Stomach (tissue), 9 donors: ENCODE measurements around the gene NSUN6. TPM values are rescaled to one million over a fixed set of nuclear protein-coding genes. Genes with fewer than 3 reads are reported as not detected.

Source experiments
- DNase-seq, 2 donors: peaks; one replicate each; pipeline versions ENCODE4 v3.0.0 to v3.0.0-alpha.2; 2013 to 2019
- H3K27ac ChIP-seq, 5 donors: fragments of 200-600 bp in 4 of 5; sonication (generic) in 4 of 5; one replicate each; pipeline ENCODE4 v1.5.1; 2013 to 2019; ENCODE audit warnings: mild to moderate bottlenecking in 1 of 5, moderate library complexity in 1 of 5
- H3K27me3 ChIP-seq, 3 donors: fragments of 200-600 bp; sonication (generic); one replicate each; pipeline ENCODE4 v1.5.1; 2017 to 2019; ENCODE audit warnings: mixed run types in 1 of 3
- H3K36me3 ChIP-seq, 4 donors: fragments of 200-600 bp; sonication (generic); 1 replicate in 3 of 4; 2 replicates in 1 of 4; pipeline ENCODE4 v1.5.1; 2016 to 2019
- H3K4me1 ChIP-seq, 4 donors: fragments of 200-600 bp; sonication (generic); one replicate each; pipeline ENCODE4 v1.5.1; 2016 to 2019
- H3K4me3 ChIP-seq, 4 donors: fragments of 200-600 bp; sonication (generic) in 3 of 4; one replicate each; pipeline ENCODE4 v1.5.1; 2016 to 2019; ENCODE audit warnings: mild to moderate bottlenecking in 1 of 4
- H3K9me3 ChIP-seq, 4 donors: fragments of 200-600 bp; sonication (generic); one replicate each; pipeline ENCODE4 v1.5.1; 2016 to 2019
- CTCF ChIP-seq, 7 experiments: fragments of 450-650 bp in 4 of 7; fragments of 200-600 bp in 3 of 7; sonication (generic) in 3 of 7; IDR thresholded peaks; one replicate each; pipeline ENCODE4 v1.5.1; 2016 to 2019; ENCODE audit warnings: antibody characterized with exemption in 7 of 7, control low read depth in 2 of 7, mild to moderate bottlenecking in 1 of 7
- EP300 ChIP-seq: sonication (generic); formaldehyde crosslinking; IDR thresholded peaks from one replicate; pipeline ENCODE4 v1.6.1; 2017; ENCODE audit warnings: antibody characterized with exemption
- POLR2A ChIP-seq, 4 donors: fragments of 450-650 bp; IDR thresholded peaks; one replicate each; pipeline ENCODE4 v1.6.1; 2016; ENCODE audit warnings: antibody characterized with exemption in 4 of 4, control low read depth in 2 of 4, mild to moderate bottlenecking in 1 of 4, moderate library complexity in 1 of 4
- POLR2AphosphoS5 ChIP-seq, 3 donors: sonication (generic); formaldehyde crosslinking; IDR thresholded peaks; one replicate each; pipeline ENCODE4 v1.6.1; 2016; ENCODE audit warnings: antibody characterized with exemption in 3 of 3
- WGBS, 5 donors: extraction: QIAGEN DNeasy Blood & Tissue Kit in 3 of 5; methylation state at CpG; one replicate each; pipeline versions ENCODE4 v1.1.5 to v1.1.7; 2013 to 2018; 5-methylcytosine and 5-hydroxymethylcytosine counted together
- intact Hi-C: fragments of 100-400 bp; cut with DNase I; formaldehyde crosslinking; loops from one replicate; pipeline ENCODE4 v1.15.1; 2023; ENCODE audit warnings: low total_unique reads
- polyA plus RNA-seq, 3 donors: library from polyadenylated mRNA; stranded (reverse); fragments of 200-250 nt; gene quantifications; one replicate each; pipeline ENCODE4 v1.2.3, GENCODE V29; 2013
- total RNA-seq, 5 donors: library from RNA; depleted of rRNA; stranded (reverse); fragments of >200 nt; gene quantifications; one replicate each; pipeline versions ENCODE4 v1.1.0 to v1.2.3, GENCODE V29; 2014 to 2016
- donor health status: healthy with polysubstance abuse.
- donor health status: Bipolar disorder and iron deficiency.
- donor health status: healthy.

Gene NSUN6
- total and polyA plus RNA-seq, 8 donors: 3.1 to 52.7 (median 8.2) TPM

- no peak overlapping the region for H3K27ac ChIP-seq
- no peaks in the 10 kb centered on the region for H3K27me3 ChIP-seq
- 83 to 87% (median 86%) methylated on average over 7 of the region's 7 CpGs for WGBS, 5 donors
- peaks cover 0 to 5% (median 0%) of the 10 kb centered on the region in 4 donors for H3K36me3 ChIP-seq
- intact Hi-C loops: no loop called here
- no peak for DNase-seq
- H3K4me1 ChIP-seq: no peaks in the 10 kb centered on the region
- H3K9me3 ChIP-seq: no peaks in the 10 kb centered on the region
- no peak for TF ChIP-seq CTCF (IDR thresholded peaks at IDR 0.05)
- TF ChIP-seq EP300: no peak
- TF ChIP-seq POLR2A (IDR thresholded peaks at IDR 0.05): no peak
- TF ChIP-seq POLR2AphosphoS5 (IDR thresholded peaks at IDR 0.05): no peak
- no peak overlapping the region for H3K4me3 ChIP-seq
Measured at GRCh38 chr10:18500576-18500975, 150.8 kb downstream of the NSUN6 start.

DNA sequence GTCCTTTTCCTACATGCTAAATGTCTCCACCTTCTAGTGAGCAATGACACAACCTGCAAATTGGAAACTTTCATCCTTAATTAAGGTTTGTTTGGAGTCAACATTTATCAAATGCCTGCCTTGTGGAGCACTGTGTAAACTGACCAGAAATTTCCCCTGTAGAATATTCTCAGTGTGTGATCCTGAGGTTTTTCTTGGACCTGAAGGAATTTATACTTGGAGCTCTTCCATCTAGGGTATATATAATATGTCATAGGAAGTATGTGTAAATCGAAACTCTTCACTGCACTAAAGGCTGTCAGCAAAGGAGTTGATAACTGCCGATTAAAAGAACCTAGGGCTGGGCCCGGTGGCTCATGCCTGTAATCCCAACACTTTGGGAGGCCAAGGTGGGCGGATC, 152.4 kb downstream of the NSUN6 start:
- intact Hi-C loops: no loop called here
- Histone ChIP-seq H3K9me3 (no peaks in the 10 kb centered on the region), H3K27ac (no peak overlapping the region), H3K4me3 (no peak overlapping the region), H3K4me1 (no peaks in the 10 kb centered on the region), H3K36me3 (peaks cover 0 to 5% (median 0%) of the 10 kb centered on the region in 4 donors), H3K27me3 (no peaks in the 10 kb centered on the region)
- TF ChIP-seq CTCF (IDR thresholded peaks at IDR 0.05) (no peak), POLR2AphosphoS5 (IDR thresholded peaks at IDR 0.05) (no peak), POLR2A (IDR thresholded peaks at IDR 0.05) (no peak), EP300 (no peak)
- 66 to 90% (median 85%) methylated on average over 3 to 4 of the region's 4 CpGs for WGBS, 5 donors
- no peak for DNase-seq

GRCh38 chr10:18497806-18498369, 153.5 kb downstream of the NSUN6 start:
- H3K4me3 ChIP-seq: no peak overlapping the region
- H3K36me3 ChIP-seq: peaks cover 0 to 5% (median 0%) of the 10 kb centered on the region in 4 donors
- DNase-seq: no peak
- no peak overlapping the region for H3K27ac ChIP-seq
- H3K9me3 ChIP-seq: no peaks in the 10 kb centered on the region
- H3K4me1 ChIP-seq: no peaks in the 10 kb centered on the region
- TF ChIP-seq POLR2AphosphoS5 (IDR thresholded peaks at IDR 0.05) (no peak), CTCF (IDR thresholded peaks at IDR 0.05) (no peak), POLR2A (IDR thresholded peaks at IDR 0.05) (no peak), EP300 (no peak)
- 61 to 74% (median 62%) methylated on average over 8 of the region's 8 CpGs for WGBS, 5 donors
- intact Hi-C loops: no loop called here
- H3K27me3 ChIP-seq: no peaks in the 10 kb centered on the region

Other genes starting within 250 kb of the NSUN6 start
- gene ARL5B, start 7.8 kb upstream of the NSUN6 start, total RNA-seq: 10 to 100 TPM in 3 of 5 donors, 1 to 10 TPM in 2; 3.8 to 40.4 (median 13.6) TPM
- 1 to 10 TPM; 2.3 to 2.9 (median 2.6) TPM for gene ARL5B, start 7.8 kb upstream of the NSUN6 start, polyA plus RNA-seq